ENCODE results near the gene METRN.

The METRN gene

GRCh38 chr16:700684-701584 is 14.0 kb upstream of the METRN start (continued):
- TF ChIP-seq ZNF585B (tag by site-specific recombination; IDR thresholded peaks at IDR 0.05) (no peak), GFI1B (tag by site-specific recombination; IDR thresholded peaks at IDR 0.05) (no peak), RBAK (tag by site-specific recombination; IDR thresholded peaks at IDR 0.05) (no peak), ZBTB48 (tag by site-specific recombination; IDR thresholded peaks at IDR 0.05) (no peak), ZNF266 (tag by site-specific recombination; IDR thresholded peaks at IDR 0.05; ENCODE audit: low read depth) (no peak), ZFHX2 (tag by site-specific recombination; conservative IDR thresholded peaks at IDR 0.05) (peak; percentile 90), ZNF391 (tag by site-specific recombination; IDR thresholded peaks at IDR 0.05; ENCODE audit: borderline replicate concordance, low read depth) (no peak), YY1 (tag by site-specific recombination; IDR thresholded peaks at IDR 0.05) (no peak), ZNF548 (tag by site-specific recombination; IDR thresholded peaks at IDR 0.05) (no peak), ZNF843 (tag by site-specific recombination; IDR thresholded peaks at IDR 0.05) (no peak), ZNF280C (tag by site-specific recombination; IDR thresholded peaks at IDR 0.05) (no peak), ZNF776 (tag by site-specific recombination; IDR thresholded peaks at IDR 0.05; ENCODE audit: borderline replicate concordance) (no peak), ZBTB17 (tag by site-specific recombination; IDR thresholded peaks at IDR 0.05) (no peak), ZNF133 (tag by site-specific recombination; IDR thresholded peaks at IDR 0.05) (no peak), ZNF19 (tag by site-specific recombination; IDR thresholded peaks at IDR 0.05; ENCODE audit: low read depth) (no peak), ZNF777 (tag by site-specific recombination; IDR thresholded peaks at IDR 0.05; ENCODE audit: borderline replicate concordance) (no peak), TSHZ1 (tag by site-specific recombination; IDR thresholded peaks at IDR 0.05; ENCODE audit: borderline replicate concordance) (no peak), ZNF600 (tag by site-specific recombination; IDR thresholded peaks at IDR 0.05) (0 out of 2 replicates have a peak, but pooled peaks have one; percentile 18), PRDM4 (tag by site-specific recombination; IDR thresholded peaks at IDR 0.05) (no peak), ZBTB11 (tag by site-specific recombination; conservative IDR thresholded peaks at IDR 0.05; ENCODE audit: low read depth) (no peak), ZBTB20 (tag by site-specific recombination; IDR thresholded peaks at IDR 0.05) (peak; percentile 35; the same call in 1 of the 2 replicates), ZNF530 (tag by site-specific recombination; IDR thresholded peaks at IDR 0.05; ENCODE audit: low read depth) (no peak), ZNF449 (tag by site-specific recombination; IDR thresholded peaks at IDR 0.05) (no peak), ZNF791 (tag by site-specific recombination; IDR thresholded peaks at IDR 0.05) (no peak), GLIS2 (tag by site-specific recombination; IDR thresholded peaks at IDR 0.05) (no peak), ZNF837 (tag by site-specific recombination; IDR thresholded peaks at IDR 0.05) (no peak), SP7 (tag by site-specific recombination; IDR thresholded peaks at IDR 0.05) (no peak)

All from HEK293 (cell line).